Spleen (tissue), 11 donors: ENCODE measurements around the gene AP1M1. TPM values are rescaled to one million over a fixed set of nuclear protein-coding genes. Genes with fewer than 3 reads are reported as not detected.
A peak's percentile ranks its signal among the peaks of the same experiment; 100 is the strongest.

Source experiments
- DNase-seq: peaks from one replicate; pipeline ENCODE4 v3.0.0-alpha.2; 2020
- H3K27ac ChIP-seq, 8 donors: fragments of 200-600 bp; sonication (generic) in 7 of 8; 1 replicate in 4 of 8; 2 replicates in 4 of 8; pipeline versions ENCODE4 v1.5.0 to v1.8.0; 2016 to 2021; ENCODE audit warnings: inconsistent platforms in 4 of 8, mild to moderate bottlenecking in 4 of 8, moderate library complexity in 1 of 8
- H3K27me3 ChIP-seq, 7 donors: fragments of 200-600 bp; sonication (generic) in 6 of 7; replicated peaks in 1 of 7; 1 replicate in 4 of 7; 2 replicates in 3 of 7; pipeline versions ENCODE4 v1.5.0 to v1.8.0; 2016 to 2021; ENCODE audit warnings: inconsistent platforms in 3 of 7, mild to moderate bottlenecking in 1 of 7
- H3K36me3 ChIP-seq, 6 donors: fragments of 200-600 bp; sonication (generic) in 5 of 6; 1 replicate in 4 of 6; 2 replicates in 2 of 6; pipeline versions ENCODE4 v1.5.0 to v1.8.0; 2016 to 2021; ENCODE audit warnings: inconsistent platforms in 2 of 6
- H3K4me1 ChIP-seq, 6 donors: fragments of 200-600 bp; sonication (generic) in 5 of 6; 1 replicate in 3 of 6; 2 replicates in 3 of 6; pipeline versions ENCODE4 v1.5.0 to v1.8.0; 2016 to 2021; ENCODE audit warnings: inconsistent platforms in 3 of 6
- H3K4me3 ChIP-seq, 8 donors: fragments of 200-600 bp; sonication (generic) in 7 of 8; 1 replicate in 4 of 8; 2 replicates in 4 of 8; pipeline versions ENCODE4 v1.5.0 to v1.8.0; 2016 to 2021; ENCODE audit warnings: inconsistent platforms in 4 of 8, mild to moderate bottlenecking in 4 of 8, moderate library complexity in 2 of 8
- H3K9me3 ChIP-seq, 8 donors: fragments of 200-600 bp; sonication (generic) in 7 of 8; 1 replicate in 4 of 8; 2 replicates in 4 of 8; pipeline versions ENCODE4 v1.5.0 to v1.8.0; 2016 to 2021; ENCODE audit warnings: inconsistent platforms in 4 of 8
- POLR2A ChIP-seq, 3 donors: fragments of 450-650 bp; IDR thresholded peaks; one replicate each; pipeline ENCODE4 v1.5.1; 2017; ENCODE audit warnings: antibody characterized with exemption in 3 of 3, mild to moderate bottlenecking in 1 of 3
- POLR2AphosphoS5 ChIP-seq, 3 donors: sonication (generic); formaldehyde crosslinking; IDR thresholded peaks; one replicate each; pipeline ENCODE4 v1.5.1; 2017; ENCODE audit warnings: antibody characterized with exemption in 3 of 3
- WGBS, 5 donors: extraction: QIAGEN DNeasy Blood & Tissue Kit in 3 of 5; methylation state at CpG; one replicate each; pipeline versions ENCODE4 v1.1.5 to v1.1.7; 2013 to 2018; 5-methylcytosine and 5-hydroxymethylcytosine counted together
- intact Hi-C: fragments of 100-400 bp; cut with DNase I; formaldehyde crosslinking; loops from one replicate; pipeline ENCODE4 v1.15.0; 2023; ENCODE audit warnings: low total_unique reads
- polyA plus RNA-seq, 3 donors: library from polyadenylated mRNA; stranded (reverse); fragments of 200-250 nt; gene quantifications; one replicate each; pipeline ENCODE4 v1.2.1, GENCODE V29; 2013
- total RNA-seq, 7 donors: library from RNA; depleted of rRNA in 3 of 7; stranded (reverse); fragments of >200 nt in 3 of 7; fragmentation: NEBNext Ultra II Directional in 4 of 7; extraction: Animal tissue kit (Norgen Biotek cat#: 25700) in 4 of 7; gene quantifications; one replicate each; pipeline versions ENCODE4 v1.1.0 to v1.2.1, GENCODE V29; 2016 to 2021
- TF ChIP-seq, protein P1 (sequence below), 11 experiments: fragments of 200-600 bp in 7 of 11; fragments of 450-650 bp in 4 of 11; sonication (generic) in 4 of 11; IDR thresholded peaks in 8 of 11; conservative IDR thresholded peaks in 3 of 11; 1 replicate in 7 of 11; 2 replicates in 4 of 11; pipeline versions ENCODE4 v1.4.0 to v1.8.0; 2016 to 2021; ENCODE audit warnings: antibody characterized with exemption in 11 of 11, inconsistent platforms in 4 of 11, mild to moderate bottlenecking in 1 of 11
- donor health status: healthy with polysubstance abuse.
- donor health status: DM: no; HTN: no; CAD: no; lungs with moderate emphysema.
- donor health status: DM: no; HTN: no; CAD: no.
- donor health status: Bipolar disorder and iron deficiency.
- donor health status: healthy.
- donor health status: DM: no; HTN: no; CAD: no.
- donor health status: DM: yes; HTN: yes; CAD: no.

AP1M1 gene
- total and polyA plus RNA-seq, 10 donors: 27.9 to 82.8 (median 60.5) TPM

DNA sequence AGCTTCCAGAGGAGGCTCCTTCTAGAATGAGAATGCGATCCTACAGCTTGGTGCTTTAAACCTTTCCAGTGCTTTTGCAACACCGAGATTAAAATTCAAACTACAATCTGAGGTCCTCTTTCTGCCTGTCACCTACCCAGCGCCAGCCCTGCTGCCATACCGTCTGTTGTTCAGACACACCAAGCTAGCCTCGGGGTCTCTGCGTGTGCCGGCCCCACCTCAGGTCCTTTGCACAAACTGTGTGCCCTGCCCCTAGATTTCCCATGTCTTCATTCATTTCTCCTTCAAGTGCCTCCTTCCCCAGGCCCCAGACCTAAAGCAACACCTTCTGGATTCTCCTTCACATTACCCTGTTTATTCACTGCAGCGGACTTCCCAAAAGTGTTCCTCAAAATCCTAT is 43.2 kb upstream of the AP1M1 start:
- TF ChIP-seq, protein P1, sequence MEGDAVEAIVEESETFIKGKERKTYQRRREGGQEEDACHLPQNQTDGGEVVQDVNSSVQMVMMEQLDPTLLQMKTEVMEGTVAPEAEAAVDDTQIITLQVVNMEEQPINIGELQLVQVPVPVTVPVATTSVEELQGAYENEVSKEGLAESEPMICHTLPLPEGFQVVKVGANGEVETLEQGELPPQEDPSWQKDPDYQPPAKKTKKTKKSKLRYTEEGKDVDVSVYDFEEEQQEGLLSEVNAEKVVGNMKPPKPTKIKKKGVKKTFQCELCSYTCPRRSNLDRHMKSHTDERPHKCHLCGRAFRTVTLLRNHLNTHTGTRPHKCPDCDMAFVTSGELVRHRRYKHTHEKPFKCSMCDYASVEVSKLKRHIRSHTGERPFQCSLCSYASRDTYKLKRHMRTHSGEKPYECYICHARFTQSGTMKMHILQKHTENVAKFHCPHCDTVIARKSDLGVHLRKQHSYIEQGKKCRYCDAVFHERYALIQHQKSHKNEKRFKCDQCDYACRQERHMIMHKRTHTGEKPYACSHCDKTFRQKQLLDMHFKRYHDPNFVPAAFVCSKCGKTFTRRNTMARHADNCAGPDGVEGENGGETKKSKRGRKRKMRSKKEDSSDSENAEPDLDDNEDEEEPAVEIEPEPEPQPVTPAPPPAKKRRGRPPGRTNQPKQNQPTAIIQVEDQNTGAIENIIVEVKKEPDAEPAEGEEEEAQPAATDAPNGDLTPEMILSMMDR (IDR thresholded peaks at IDR 0.05 in 8 of 11, conservative IDR thresholded peaks at IDR 0.05 in 3 of 11): no peak
- peak in 1 of 3 donors; percentile 13 for TF ChIP-seq POLR2AphosphoS5 (IDR thresholded peaks at IDR 0.05)
- Histone ChIP-seq H3K27me3 (no peaks in the 10 kb centered on the region), H3K4me1 (peaks cover 6 to 61% (median 33%) of the 10 kb centered on the region in 6 donors), H3K4me3 (no peak overlapping the region), H3K36me3 (peaks cover 0 to 90% (median 53%) of the 10 kb centered on the region in 6 donors), H3K27ac (peak overlapping the region in 3 of 8 donors; percentile 30 to 61 (median 39)), H3K9me3 (no peaks in the 10 kb centered on the region)
- WGBS, 5 donors: 91 to 96% (median 94%) methylated on average over 8 of the region's 8 CpGs
- intact Hi-C loops: no loop called here
- DNase-seq: no peak

DNA sequence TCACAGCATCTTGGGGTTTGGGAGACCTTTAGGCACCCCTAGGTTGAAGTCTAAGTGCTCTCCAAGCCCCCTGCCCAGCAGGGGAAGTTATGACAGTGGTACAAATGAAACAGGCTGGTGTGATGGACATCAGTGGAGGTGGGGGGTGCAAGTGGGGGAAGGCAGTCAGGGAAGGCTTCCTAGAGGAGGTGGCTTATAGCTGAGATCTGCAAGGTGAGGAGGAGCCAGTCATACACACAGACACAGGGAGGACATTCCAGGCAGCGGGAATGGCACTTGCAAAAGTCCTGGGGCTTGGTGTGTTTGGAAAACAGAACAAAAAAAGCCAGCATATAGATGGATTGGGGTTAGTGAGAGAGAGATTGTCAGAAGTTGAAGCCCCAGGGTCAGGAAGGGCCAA is 42.6 kb upstream of the AP1M1 start:
- H3K36me3 ChIP-seq: peaks cover 0 to 85% (median 52%) of the 10 kb centered on the region in 6 donors
- 90 to 100% (median 96%) methylated on average over 1 of the region's 1 CpG for WGBS, 5 donors
- intact Hi-C loops: no loop called here
- DNase-seq: no peak
- peaks cover 3 to 55% (median 27%) of the 10 kb centered on the region in 6 donors for H3K4me1 ChIP-seq
- no peaks in the 10 kb centered on the region for H3K27me3 ChIP-seq
- H3K4me3 ChIP-seq: no peak overlapping the region
- no peaks in the 10 kb centered on the region for H3K9me3 ChIP-seq
- TF ChIP-seq, protein P1 (IDR thresholded peaks at IDR 0.05 in 8 of 11, conservative IDR thresholded peaks at IDR 0.05 in 3 of 11): no peak
- TF ChIP-seq POLR2A (IDR thresholded peaks at IDR 0.05) (no peak), POLR2AphosphoS5 (IDR thresholded peaks at IDR 0.05) (no peak)
- H3K27ac ChIP-seq: peak overlapping the region in 4 of 8 donors; percentile 15 to 61 (median 34)

DNA sequence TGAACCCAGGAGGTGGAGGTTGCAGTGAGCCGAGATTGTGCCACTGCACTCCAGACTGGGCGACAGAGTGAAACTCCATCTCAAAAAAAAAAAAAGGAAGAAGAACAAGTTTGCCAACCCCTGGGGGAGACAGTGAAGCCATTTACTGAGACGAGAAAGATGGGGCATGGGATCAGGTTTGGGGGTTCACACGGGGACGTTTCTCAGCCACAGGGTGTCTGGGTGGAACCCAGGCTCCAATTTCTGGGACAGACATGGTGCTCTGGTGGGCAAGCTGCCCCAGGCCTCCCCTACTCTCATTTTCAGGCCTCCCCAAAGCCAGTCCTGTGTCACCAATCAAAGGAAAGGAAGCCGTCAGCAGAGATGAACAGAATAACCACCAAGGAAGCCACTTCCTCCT is 40.8 kb upstream of the AP1M1 start:
- Histone ChIP-seq H3K27ac (peak overlapping the region in 1 of 8 donors; percentile 30), H3K27me3 (no peaks in the 10 kb centered on the region), H3K4me1 (peaks cover 0 to 43% (median 13%) of the 10 kb centered on the region in 6 donors), H3K36me3 (peaks cover 0 to 67% (median 47%) of the 10 kb centered on the region in 6 donors), H3K4me3 (no peak overlapping the region), H3K9me3 (no peaks in the 10 kb centered on the region)
- DNase-seq: no peak
- TF ChIP-seq POLR2AphosphoS5 (IDR thresholded peaks at IDR 0.05) (no peak), POLR2A (IDR thresholded peaks at IDR 0.05) (no peak)
- TF ChIP-seq, protein P1 (IDR thresholded peaks at IDR 0.05 in 8 of 11, conservative IDR thresholded peaks at IDR 0.05 in 3 of 11): no peak
- intact Hi-C loops: no loop called here
- 55 to 84% (median 71%) methylated on average over 6 of the region's 6 CpGs for WGBS, 5 donors

DNA sequence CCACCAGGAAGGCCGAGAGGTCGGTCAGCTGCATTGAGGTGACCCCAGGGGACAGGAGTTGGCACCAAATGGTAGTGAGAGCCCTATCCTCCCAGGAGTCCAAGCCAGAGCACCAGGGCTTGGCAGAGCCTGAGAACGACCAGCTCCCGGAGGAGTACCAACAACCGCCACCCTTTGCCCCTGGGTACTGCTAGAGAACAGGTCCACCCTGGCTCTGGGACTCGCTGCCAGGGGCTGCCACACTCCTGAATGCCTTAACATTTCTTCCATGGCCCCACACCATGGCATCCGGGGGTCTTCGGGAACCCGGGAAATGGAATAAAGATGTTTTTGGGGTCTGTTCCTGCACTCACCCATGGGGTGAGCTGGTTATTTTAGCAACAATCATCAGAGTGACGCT is 40.1 kb upstream of the AP1M1 start:
- WGBS, 5 donors: 91 to 94% (median 91%) methylated on average over 7 to 10 of the region's 10 CpGs
- Histone ChIP-seq H3K27me3 (no peaks in the 10 kb centered on the region), H3K4me3 (no peak overlapping the region), H3K36me3 (peaks cover 0 to 60% (median 41%) of the 10 kb centered on the region in 6 donors), H3K4me1 (peaks cover 0 to 43% (median 13%) of the 10 kb centered on the region in 6 donors), H3K27ac (no peak overlapping the region), H3K9me3 (no peaks in the 10 kb centered on the region)
- intact Hi-C loops: no loop called here
- TF ChIP-seq POLR2AphosphoS5 (IDR thresholded peaks at IDR 0.05) (peak in 2 of 3 donors; percentile 7 to 37), POLR2A (IDR thresholded peaks at IDR 0.05) (no peak)
- DNase-seq: no peak
